Measurements from ENCODE around the gene CGRRF1. TPM values are rescaled to one million over a fixed set of nuclear protein-coding genes. Genes with fewer than 3 reads are reported as not detected.
A peak's percentile ranks its signal among the peaks of the same experiment; 100 is the strongest.

Gene CGRRF1
- total RNA-seq, 1 donor from 2014 or later: 18.7 TPM

GRCh38 chr14:54528973-54529372 lies 19.3 kb downstream of the CGRRF1 start:
- H3K9me3 Mint-ChIP-seq (ENCODE audit: unreplicated experiment): no peaks in the 10 kb centered on the region
- no peak overlapping the region for H3K27ac Mint-ChIP-seq (ENCODE audit: unreplicated experiment)

GRCh38 chr14:54529811-54530210 lies 20.1 kb downstream of the CGRRF1 start:
- Mint-ChIP-seq H3K27me3 (ENCODE audit: unreplicated experiment) (no peaks in the 10 kb centered on the region), H3K4me1 (ENCODE audit: low read depth, unreplicated experiment) (no peaks in the 10 kb centered on the region), H3K27ac (ENCODE audit: unreplicated experiment) (no peak overlapping the region), H3K9me3 (ENCODE audit: unreplicated experiment) (no peaks in the 10 kb centered on the region), H3K36me3 (ENCODE audit: unreplicated experiment) (no peaks in the 10 kb centered on the region), H3K4me3 (ENCODE audit: unreplicated experiment) (no peak overlapping the region)
- TF ChIP-seq CTCF (IDR thresholded peaks at IDR 0.05; ENCODE audit: partially characterized antibody, unreplicated experiment): no peak
- no peak for DNase-seq

More at GRCh38 chr14:54528973-54529372, 19.3 kb downstream of the CGRRF1 start:
- TF ChIP-seq CTCF (IDR thresholded peaks at IDR 0.05; ENCODE audit: partially characterized antibody, unreplicated experiment): no peak
- no peak for DNase-seq
- no peak overlapping the region for H3K4me3 Mint-ChIP-seq (ENCODE audit: unreplicated experiment)
- H3K36me3 Mint-ChIP-seq (ENCODE audit: unreplicated experiment): no peaks in the 10 kb centered on the region
- no peaks in the 10 kb centered on the region for H3K27me3 Mint-ChIP-seq (ENCODE audit: unreplicated experiment)
- peaks cover under 1% of the 10 kb centered on the region for H3K4me1 Mint-ChIP-seq (ENCODE audit: low read depth, unreplicated experiment)

GRCh38 chr14:54532111-54533012 lies 22.7 kb downstream of the CGRRF1 start:
- Mint-ChIP-seq H3K4me1 (ENCODE audit: low read depth, unreplicated experiment) (no peaks in the 10 kb centered on the region), H3K9me3 (ENCODE audit: unreplicated experiment) (no peaks in the 10 kb centered on the region)

GRCh38 chr14:54533100-54533499 lies 23.4 kb downstream of the CGRRF1 start:
- H3K27ac Mint-ChIP-seq (ENCODE audit: unreplicated experiment): no peak overlapping the region
- no peaks in the 10 kb centered on the region for H3K27me3 Mint-ChIP-seq (ENCODE audit: unreplicated experiment)
- DNase-seq: no peak
- no peak for TF ChIP-seq CTCF (IDR thresholded peaks at IDR 0.05; ENCODE audit: partially characterized antibody, unreplicated experiment)
- H3K4me3 Mint-ChIP-seq (ENCODE audit: unreplicated experiment): no peak overlapping the region
- no peaks in the 10 kb centered on the region for H3K4me1 Mint-ChIP-seq (ENCODE audit: low read depth, unreplicated experiment)
- no peaks in the 10 kb centered on the region for H3K36me3 Mint-ChIP-seq (ENCODE audit: unreplicated experiment)
- no peaks in the 10 kb centered on the region for H3K9me3 Mint-ChIP-seq (ENCODE audit: unreplicated experiment)

More at GRCh38 chr14:54532111-54533012, 22.7 kb downstream of the CGRRF1 start:
- no peaks in the 10 kb centered on the region for H3K27me3 Mint-ChIP-seq (ENCODE audit: unreplicated experiment)
- no peak for DNase-seq
- no peak for TF ChIP-seq CTCF (IDR thresholded peaks at IDR 0.05; ENCODE audit: partially characterized antibody, unreplicated experiment)
- no peaks in the 10 kb centered on the region for H3K36me3 Mint-ChIP-seq (ENCODE audit: unreplicated experiment)
- no peak overlapping the region for H3K4me3 Mint-ChIP-seq (ENCODE audit: unreplicated experiment)
- peak overlapping the region; percentile 12 for H3K27ac Mint-ChIP-seq (ENCODE audit: unreplicated experiment)

GRCh38 chr14:54535126-54535525 lies 25.4 kb downstream of the CGRRF1 start:
- Mint-ChIP-seq H3K27me3 (ENCODE audit: unreplicated experiment) (no peaks in the 10 kb centered on the region), H3K36me3 (ENCODE audit: unreplicated experiment) (no peaks in the 10 kb centered on the region), H3K4me3 (ENCODE audit: unreplicated experiment) (no peak overlapping the region), H3K4me1 (ENCODE audit: low read depth, unreplicated experiment) (no peaks in the 10 kb centered on the region), H3K27ac (ENCODE audit: unreplicated experiment) (no peak overlapping the region), H3K9me3 (ENCODE audit: unreplicated experiment) (no peaks in the 10 kb centered on the region)
- TF ChIP-seq CTCF (IDR thresholded peaks at IDR 0.05; ENCODE audit: partially characterized antibody, unreplicated experiment): no peak
- no peak for DNase-seq
